Adrenal gland (tissue), 12 donors: ENCODE data around the gene FNDC3B. TPM values are rescaled to one million over a fixed set of nuclear protein-coding genes. Genes with fewer than 3 reads are reported as not detected.

Source experiments
- DNase-seq, 7 donors: peaks; one replicate each; pipeline ENCODE4 v3.0.0-alpha.2; 2019 to 2020
- H3K27ac ChIP-seq, 5 donors: fragments of 200-600 bp; sonication (generic) in 4 of 5; 1 replicate in 3 of 5; 2 replicates in 2 of 5; pipeline versions ENCODE4 v1.5.1 to v1.8.0; 2016 to 2020; ENCODE audit warnings: mild to moderate bottlenecking in 1 of 5
- H3K27me3 ChIP-seq: fragments of 200-600 bp; 2 replicates; pipeline ENCODE4 v1.8.0; 2021
- H3K36me3 ChIP-seq, 2 donors: fragments of 200-600 bp; replicated peaks in 1 of 2; 1 replicate in 1 of 2; 2 replicates in 1 of 2; pipeline versions ENCODE4 v1.5.1 to v1.8.0; 2018 to 2022
- H3K4me1 ChIP-seq, 2 donors: fragments of 200-600 bp; replicated peaks in 1 of 2; 1 replicate in 1 of 2; 2 replicates in 1 of 2; pipeline versions ENCODE4 v1.5.1 to v1.8.0; 2018 to 2021
- H3K4me3 ChIP-seq, 4 donors: fragments of 200-600 bp; sonication (generic) in 3 of 4; one replicate each; pipeline ENCODE4 v1.5.1; 2016 to 2018
- H3K9me3 ChIP-seq, 3 donors: fragments of 200-600 bp; sonication (generic) in 1 of 3; replicated peaks in 1 of 3; 1 replicate in 2 of 3; 2 replicates in 1 of 3; pipeline versions ENCODE4 v1.5.1 to v1.8.0; 2016 to 2021
- POLR2A ChIP-seq, 2 donors: fragments of 450-650 bp; IDR thresholded peaks; one replicate each; pipeline ENCODE4 v1.6.1; 2017; ENCODE audit warnings: antibody characterized with exemption in 2 of 2, mild to moderate bottlenecking in 2 of 2, moderate library complexity in 1 of 2
- WGBS, 4 donors: extraction: QIAGEN DNeasy Blood & Tissue Kit in 2 of 4; methylation state at CpG; one replicate each; pipeline versions ENCODE4 v1.1.5 to v1.1.7; 2013 to 2017; 5-methylcytosine and 5-hydroxymethylcytosine counted together
- intact Hi-C, 2 donors: fragments of 100-400 bp; cut with DNase I; formaldehyde crosslinking; loops; one replicate each; pipeline versions ENCODE4 v1.14.1 to v1.15.0; 2022 to 2023
- polyA plus RNA-seq, 3 donors: library from polyadenylated mRNA; stranded (reverse); fragments of 200-250 nt in 2 of 3; fragments of 350-450 nt in 1 of 3; fragmentation: Illumina TruSeq in 1 of 3; extraction: RNeasy Lipid Tissue Mini Kit (QIAGEN cat#74804) in 1 of 3; gene quantifications; one replicate each; pipeline ENCODE4 v1.2.3, GENCODE V29; 2013 to 2014
- small RNA-seq, 2 donors: library from RNA; depleted of rRNA; stranded (forward); fragments of <200 nt; gene quantifications; one replicate each; pipeline ENCODE3, GENCODE V24; 2016
- total RNA-seq, 9 donors: library from RNA; depleted of rRNA in 4 of 9; stranded (reverse); fragments of >200 nt in 4 of 9; fragments of 120-200 nt in 1 of 9; fragmentation: NEBNext Ultra II Directional in 1 of 9; extraction: Animal tissue kit (Norgen Biotek cat#: 25700) in 1 of 9; gene quantifications; one replicate each; pipeline versions ENCODE4 v1.1.0 to v1.2.4, GENCODE V29; 2013 to 2023
- TF ChIP-seq, protein P1 (sequence below), 6 experiments: fragments of 450-650 bp in 4 of 6; fragments of 200-600 bp in 2 of 6; sonication (generic) in 1 of 6; IDR thresholded peaks; 1 replicate in 5 of 6; 2 replicates in 1 of 6; pipeline versions ENCODE4 v1.5.1 to v1.8.0; 2016 to 2021; ENCODE audit warnings: antibody characterized with exemption in 6 of 6, mild to moderate bottlenecking in 2 of 6, moderate library complexity in 1 of 6
- donor health status: healthy with polysubstance abuse.
- donor health status: Bipolar disorder and iron deficiency.
- donor health status: DM: yes; HTN: yes; CAD: no.
- donor health status: DM: no; HTN: no; CAD: no.
- donor health status: DM: no; HTN: no; CAD: no.
- donor health status: DM: yes; HTN: yes; CAD: no.

The FNDC3B gene
- total and polyA plus RNA-seq, 12 donors, result 9.9 to 228 (median 105) TPM

DNA sequence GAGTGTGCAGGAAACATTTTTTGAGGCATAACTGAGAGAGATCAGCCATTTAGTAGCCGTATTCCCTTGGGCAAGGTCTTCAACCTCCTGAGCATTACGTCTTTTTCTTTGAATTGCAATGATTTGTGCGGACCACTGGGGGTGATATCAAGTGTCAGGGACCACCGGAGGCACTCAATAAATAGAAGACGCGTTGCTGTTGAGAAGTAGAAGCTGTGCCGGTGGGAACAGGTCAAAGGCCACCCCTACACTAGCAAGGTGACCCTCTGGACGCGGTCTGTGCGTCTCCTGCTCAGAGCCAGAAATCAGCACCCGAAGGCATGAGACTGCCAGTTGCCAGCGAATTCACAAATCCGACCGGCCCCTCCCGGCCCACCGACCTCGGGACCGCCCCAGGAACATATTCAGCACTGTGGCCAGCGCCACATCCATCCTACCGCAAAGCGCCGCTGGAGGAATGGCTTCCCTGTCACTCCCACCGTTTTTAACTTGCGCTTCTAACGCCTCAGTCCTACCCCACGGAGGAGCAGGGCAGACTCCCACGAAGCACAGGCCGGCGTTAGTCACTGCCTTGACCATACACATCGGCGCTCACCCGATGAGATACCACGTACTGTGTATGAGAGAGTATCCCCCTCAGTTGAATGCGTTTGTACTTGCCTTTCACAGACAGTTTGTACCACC, 410.2 kb downstream of the FNDC3B start:
- TF ChIP-seq, protein P1, sequence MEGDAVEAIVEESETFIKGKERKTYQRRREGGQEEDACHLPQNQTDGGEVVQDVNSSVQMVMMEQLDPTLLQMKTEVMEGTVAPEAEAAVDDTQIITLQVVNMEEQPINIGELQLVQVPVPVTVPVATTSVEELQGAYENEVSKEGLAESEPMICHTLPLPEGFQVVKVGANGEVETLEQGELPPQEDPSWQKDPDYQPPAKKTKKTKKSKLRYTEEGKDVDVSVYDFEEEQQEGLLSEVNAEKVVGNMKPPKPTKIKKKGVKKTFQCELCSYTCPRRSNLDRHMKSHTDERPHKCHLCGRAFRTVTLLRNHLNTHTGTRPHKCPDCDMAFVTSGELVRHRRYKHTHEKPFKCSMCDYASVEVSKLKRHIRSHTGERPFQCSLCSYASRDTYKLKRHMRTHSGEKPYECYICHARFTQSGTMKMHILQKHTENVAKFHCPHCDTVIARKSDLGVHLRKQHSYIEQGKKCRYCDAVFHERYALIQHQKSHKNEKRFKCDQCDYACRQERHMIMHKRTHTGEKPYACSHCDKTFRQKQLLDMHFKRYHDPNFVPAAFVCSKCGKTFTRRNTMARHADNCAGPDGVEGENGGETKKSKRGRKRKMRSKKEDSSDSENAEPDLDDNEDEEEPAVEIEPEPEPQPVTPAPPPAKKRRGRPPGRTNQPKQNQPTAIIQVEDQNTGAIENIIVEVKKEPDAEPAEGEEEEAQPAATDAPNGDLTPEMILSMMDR (IDR thresholded peaks at IDR 0.05), result no peak
- TF ChIP-seq POLR2A (IDR thresholded peaks at IDR 0.05), result no peak
- intact Hi-C loops, result no loop called here
- Histone ChIP-seq H3K4me3 (no peak overlapping the region), H3K27me3 (peaks cover 57% of the 10 kb centered on the region), H3K27ac (no peak overlapping the region), H3K4me1 (peaks cover 0 to 16% of the 10 kb centered on the region in 2 donors), H3K9me3 (no peaks in the 10 kb centered on the region), H3K36me3 (no peaks in the 10 kb centered on the region)
- peak; percentile 45 to 63 (median 50) for DNase-seq
- 4 to 9% (median 5%) methylated on average over 19 to 34 of the region's 34 CpGs for WGBS, 4 donors

Small RNA genes within 50 kb of the gene (small RNA-seq; reads per million reads assigned to genes)
- gene RN7SL141P, result 0 reads per million in 2 donors

Other genes with a start within 250 kb of the FNDC3B start
- gene PLD1, start 229.1 kb upstream of the FNDC3B start, total RNA-seq, result 100 to 1,000 TPM in 6 of 9 donors, 10 to 100 TPM in 3; 60.3 to 178 (median 105) TPM
- 10 to 100 TPM; 25.7 to 79.8 (median 36.5) TPM for gene PLD1, start 229.1 kb upstream of the FNDC3B start, polyA plus RNA-seq
- gene TMEM212, start 196.2 kb upstream of the FNDC3B start, total RNA-seq, result under 1 TPM in 1 of 9 donors, not detected in 8; 0.06 TPM
- not detected for gene TMEM212, start 196.2 kb upstream of the FNDC3B start, polyA plus RNA-seq